ENCODE results near the gene TIAM1.

The TIAM1 gene

DNA sequence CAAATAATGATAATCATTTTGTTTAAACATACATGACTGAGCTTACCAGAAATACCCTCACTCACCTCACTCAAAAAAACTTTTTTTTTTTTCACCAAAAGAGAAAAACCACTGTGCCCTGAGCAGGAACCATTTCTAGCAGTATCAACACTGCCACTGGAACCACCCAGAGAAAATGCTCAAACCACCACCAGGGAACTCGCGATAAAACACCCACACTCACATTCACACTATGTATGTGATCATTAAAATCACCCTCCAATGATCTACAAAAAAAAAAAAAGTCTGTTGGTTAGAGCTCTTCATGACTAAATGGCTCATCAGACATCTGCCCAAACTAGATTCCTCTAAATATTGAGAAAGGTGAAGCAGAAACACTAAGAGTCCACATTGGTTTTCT is 11.5 kb downstream of the TIAM1 start:
- ChIA-PET POLR2A (no interaction called here), CTCF (interaction anchor here (0.6 to 2.6 kb wide), 5 partner anchors 11 to 253 kb away, joined by 3 to 7 read pairs (median 4); partner anchors contain the start of gene TIAM1)
- TF ChIP-seq CTCF (IDR thresholded peaks at IDR 0.05; ENCODE audit: insufficient read depth, low read length, missing control alignments), result no peak
- H3K4me3 ChIP-seq (ENCODE audit: low read depth, low read length), result no peak overlapping the region
- DNase-seq (ENCODE audit: low read depth, low spot score), result no peak

GRCh38 chr21:31331231-31331630 is 12.8 kb downstream of the TIAM1 start:
- ChIA-PET POLR2A (no interaction called here), CTCF (interaction anchor here (0.8 to 2.6 kb wide), 2 partner anchors 12 to 16 kb away, joined by 3 to 7 read pairs; partner anchors contain the start of gene TIAM1)
- no peak overlapping the region for H3K4me3 ChIP-seq (ENCODE audit: low read depth, low read length)
- TF ChIP-seq CTCF (IDR thresholded peaks at IDR 0.05; ENCODE audit: insufficient read depth, low read length, missing control alignments), result no peak
- no peak for DNase-seq (ENCODE audit: low read depth, low spot score)

- H3K4me3 ChIP-seq (ENCODE audit: low read depth, low read length), result no peak overlapping the region
- DNase-seq (ENCODE audit: low read depth, low spot score), result no peak
- ChIA-PET POLR2A (no interaction called here), CTCF (interaction anchor here (0.7 kb wide), 1 partner anchor 131 kb away, joined by 3 read pairs; no protein-coding TSS in a partner anchor)
- TF ChIP-seq CTCF (IDR thresholded peaks at IDR 0.05; ENCODE audit: insufficient read depth, low read length, missing control alignments), result no peak
Observed at GRCh38 chr21:31330144-31330483, 13.9 kb downstream of the TIAM1 start.

DNA sequence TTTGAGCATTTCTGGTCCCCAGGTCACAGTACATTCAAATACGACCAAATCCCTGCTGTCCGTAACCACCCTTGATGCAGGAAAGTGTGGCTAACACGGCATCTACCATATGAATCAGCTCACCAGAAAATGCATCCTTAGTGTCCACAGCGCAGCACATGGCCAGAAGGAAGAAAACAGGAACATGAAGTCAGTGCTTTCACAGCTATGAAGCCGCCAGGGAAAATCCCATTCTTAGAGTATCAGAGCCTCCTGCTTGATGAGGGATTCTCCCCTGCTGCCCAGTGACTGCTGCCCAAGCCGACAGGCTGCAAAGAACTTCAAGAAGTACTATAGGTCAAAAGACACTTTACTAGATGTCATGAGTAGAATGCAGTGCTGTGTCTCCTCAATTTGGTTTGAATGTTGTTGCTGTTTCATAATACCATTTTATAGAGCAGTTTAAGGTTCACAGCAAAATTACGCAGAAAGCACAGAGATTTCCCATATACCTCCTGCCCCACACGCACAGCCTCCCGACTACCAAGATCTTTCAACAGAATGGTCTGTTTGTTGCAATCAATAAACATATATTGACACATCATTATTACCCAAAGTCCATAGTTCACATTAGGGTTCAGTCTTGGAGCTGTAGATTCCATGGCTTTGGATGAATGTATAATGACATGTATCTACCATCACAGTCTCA is 14.5 kb downstream of the TIAM1 start:
- POLR2A ChIA-PET, result no interaction called here
- CTCF ChIA-PET, result interaction anchor here (0.7 kb wide), 1 partner anchor 131 kb away, joined by 3 read pairs; no protein-coding TSS in a partner anchor
- no peak for TF ChIP-seq CTCF (IDR thresholded peaks at IDR 0.05; ENCODE audit: insufficient read depth, low read length, missing control alignments)
- no peak overlapping the region for H3K4me3 ChIP-seq (ENCODE audit: low read depth, low read length)
- DNase-seq (ENCODE audit: low read depth, low spot score), result no peak

- no peak for TF ChIP-seq CTCF (IDR thresholded peaks at IDR 0.05; ENCODE audit: insufficient read depth, low read length, missing control alignments)
- peak overlapping the region; percentile 34 for H3K4me3 ChIP-seq (ENCODE audit: low read depth, low read length)
- no peak for DNase-seq (ENCODE audit: low read depth, low spot score)
- CTCF ChIA-PET, result interaction anchor here (0.7 to 1.9 kb wide), 5 partner anchors 9 to 254 kb away, joined by 3 to 6 read pairs (median 4); no protein-coding TSS in a partner anchor
- POLR2A ChIA-PET, result interaction anchor here (1.4 kb wide), 1 partner anchor 44 kb away, joined by 4 read pairs; no protein-coding TSS in a partner anchor
Observed at GRCh38 chr21:31326522-31327242, 17.4 kb downstream of the TIAM1 start.

- ChIA-PET POLR2A (no interaction called here), CTCF (interaction anchor here (3.5 kb wide), 1 partner anchor 29 kb away, joined by 13 read pairs; no protein-coding TSS in a partner anchor)
- no peak overlapping the region for H3K4me3 ChIP-seq (ENCODE audit: low read depth, low read length)
- no peak for TF ChIP-seq CTCF (IDR thresholded peaks at IDR 0.05; ENCODE audit: insufficient read depth, low read length, missing control alignments)
- no peak for DNase-seq (ENCODE audit: low read depth, low spot score)
Observed at GRCh38 chr21:31318971-31319370, 25.1 kb downstream of the TIAM1 start.

Data from AG04449 (cell line).